Neural progenitor cell (in vitro differentiated cells): Measurements from ENCODE around the gene ABCC4. TPM values are rescaled to one million over a fixed set of nuclear protein-coding genes. Genes with fewer than 3 reads are reported as not detected.

Experiments
- DNase-seq: peaks from one replicate; pipeline ENCODE4 v3.0.0-alpha.2; 2016; ENCODE audit warnings: low spot score
- H2AFZ ChIP-seq: fragments of 200-600 bp; sonication (generic); replicated peaks from 2 replicates; pipeline ENCODE4 v1.6.1; 2016; ENCODE audit warnings: antibody characterized with exemption
- H3F3A ChIP-seq: fragments of 200-600 bp; sonication (generic); 2 replicates; pipeline ENCODE4 v1.6.1; 2016; ENCODE audit warnings: antibody characterized with exemption, low read depth
- H3K27ac ChIP-seq: fragments of 200-600 bp; sonication (generic); 2 replicates; pipeline ENCODE4 v1.5.1; 2016; ENCODE audit warnings: mild to moderate bottlenecking
- H3K27me3 ChIP-seq: fragments of 200-600 bp; sonication (generic); 2 replicates; pipeline ENCODE4 v1.6.1; 2016; ENCODE audit warnings: mild to moderate bottlenecking, moderate library complexity
- H3K36me3 ChIP-seq: fragments of 200-600 bp; sonication (generic); 2 replicates; pipeline ENCODE4 v1.5.1; 2016
- H3K4me1 ChIP-seq: fragments of 200-600 bp; sonication (generic); 2 replicates; pipeline ENCODE4 v1.6.1; 2016; ENCODE audit warnings: mixed run types
- H3K4me2 ChIP-seq: fragments of 200-600 bp; sonication (generic); 2 replicates; pipeline ENCODE4 v1.6.1; 2016
- H3K4me3 ChIP-seq: fragments of 200-600 bp; sonication (generic); 2 replicates; pipeline ENCODE4 v1.5.1; 2016
- H3K79me2 ChIP-seq: fragments of 200-600 bp; sonication (generic); 2 replicates; pipeline ENCODE4 v1.6.1; 2016; ENCODE audit warnings: low read depth
- H3K9ac ChIP-seq: fragments of 200-600 bp; sonication (generic); 2 replicates; pipeline ENCODE4 v1.6.1; 2016
- H3K9me3 ChIP-seq: fragments of 200-600 bp; sonication (generic); 2 replicates; pipeline ENCODE4 v1.5.1; 2016; ENCODE audit warnings: low read depth
- H4K20me1 ChIP-seq: fragments of 200-600 bp; sonication (generic); 2 replicates; pipeline ENCODE4 v1.6.1; 2016; ENCODE audit warnings: low read depth
- H3K27ac Mint-ChIP-seq: 3 replicates; pipeline ENCODE4 v1.8.0; 2021; ENCODE audit warnings: mixed read lengths
- H3K27me3 Mint-ChIP-seq: 2 replicates; pipeline ENCODE4 v1.8.0; 2022; ENCODE audit warnings: low read depth, mild to moderate bottlenecking, inconsistent platforms, moderate library complexity, mixed read lengths; ENCODE audit not compliant: insufficient read depth
- H3K36me3 Mint-ChIP-seq: 3 replicates; pipeline ENCODE4 v1.8.0; 2021; ENCODE audit warnings: mixed read lengths
- H3K4me1 Mint-ChIP-seq: 3 replicates; pipeline ENCODE4 v1.8.0; 2021; ENCODE audit warnings: mixed read lengths
- H3K4me3 Mint-ChIP-seq: 3 replicates; pipeline ENCODE4 v1.8.0; 2021; ENCODE audit warnings: mild to moderate bottlenecking, moderate library complexity, mixed read lengths
- H3K9me3 Mint-ChIP-seq: 3 replicates; pipeline ENCODE4 v1.8.0; 2020; ENCODE audit warnings: mixed read lengths
- EZH2 ChIP-seq: fragments of 200-600 bp; sonication (generic); IDR thresholded peaks from 2 replicates; pipeline ENCODE4 v1.6.1; 2017; ENCODE audit warnings: antibody characterized with exemption, mild to moderate bottlenecking, moderate library complexity
- EZH2phosphoT487 ChIP-seq: fragments of 200-600 bp; sonication (generic); IDR thresholded peaks from 2 replicates; pipeline ENCODE4 v1.6.1; 2017; ENCODE audit warnings: antibody characterized with exemption
- total RNA-seq: library from RNA; depleted of rRNA; stranded (reverse); fragments of >200 nt; gene quantifications from 2 replicates; pipeline ENCODE4 v1.2.3, GENCODE V29; 2015; ENCODE audit warnings: low replicate concordance
- TF ChIP-seq, protein P1 (sequence below): fragments of 200-600 bp; sonication (generic); IDR thresholded peaks from 2 replicates; pipeline ENCODE4 v1.5.1; 2017; ENCODE audit warnings: antibody characterized with exemption, mild to moderate bottlenecking

Gene ABCC4
- total RNA-seq, 1 donor from 2014 or later, result 23.6 TPM

DNA sequence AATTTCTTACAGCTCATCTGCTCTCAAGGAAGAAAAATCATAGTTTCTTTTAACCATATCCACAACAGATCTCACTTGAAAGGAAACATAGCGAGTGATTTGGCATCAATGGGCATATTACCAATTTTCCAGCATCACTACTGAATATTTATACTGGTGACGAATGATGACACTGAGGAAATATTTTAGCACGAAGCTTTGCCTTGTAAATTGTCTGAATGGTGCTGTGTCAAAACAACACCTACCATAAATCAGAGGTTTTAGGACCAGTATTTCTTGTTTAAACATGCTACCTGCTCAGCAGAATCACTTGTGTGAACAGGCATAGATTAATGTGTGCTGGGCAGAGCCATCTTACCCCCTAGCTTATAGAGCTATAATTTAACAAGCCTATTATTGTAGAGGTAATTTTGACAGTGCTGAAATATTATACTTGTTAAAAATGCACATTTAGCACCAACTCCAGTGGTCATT, 146.8 kb downstream of the ABCC4 start:
- no peak for DNase-seq
- Histone ChIP-seq H4K20me1 (no peaks in the 10 kb centered on the region), H3K36me3 (no peaks in the 10 kb centered on the region), H3K27ac (no peak overlapping the region), H2AFZ (no peak overlapping the region), H3K4me1 (peaks cover 38% of the 10 kb centered on the region), H3K9me3 (no peaks in the 10 kb centered on the region), H3F3A (peaks cover 17% of the 10 kb centered on the region), H3K4me3 (no peak overlapping the region), H3K9ac (no peak overlapping the region), H3K4me2 (peak overlapping the region; percentile 5), H3K79me2 (no peaks in the 10 kb centered on the region), H3K27me3 (no peaks in the 10 kb centered on the region)
- H3K4me1 Mint-ChIP-seq, result peaks cover 26% of the 10 kb centered on the region
- no peaks in the 10 kb centered on the region for H3K9me3 Mint-ChIP-seq
- no peaks in the 10 kb centered on the region for H3K36me3 Mint-ChIP-seq
- peak overlapping the region; percentile 25 for H3K27ac Mint-ChIP-seq
- TF ChIP-seq, protein P1, sequence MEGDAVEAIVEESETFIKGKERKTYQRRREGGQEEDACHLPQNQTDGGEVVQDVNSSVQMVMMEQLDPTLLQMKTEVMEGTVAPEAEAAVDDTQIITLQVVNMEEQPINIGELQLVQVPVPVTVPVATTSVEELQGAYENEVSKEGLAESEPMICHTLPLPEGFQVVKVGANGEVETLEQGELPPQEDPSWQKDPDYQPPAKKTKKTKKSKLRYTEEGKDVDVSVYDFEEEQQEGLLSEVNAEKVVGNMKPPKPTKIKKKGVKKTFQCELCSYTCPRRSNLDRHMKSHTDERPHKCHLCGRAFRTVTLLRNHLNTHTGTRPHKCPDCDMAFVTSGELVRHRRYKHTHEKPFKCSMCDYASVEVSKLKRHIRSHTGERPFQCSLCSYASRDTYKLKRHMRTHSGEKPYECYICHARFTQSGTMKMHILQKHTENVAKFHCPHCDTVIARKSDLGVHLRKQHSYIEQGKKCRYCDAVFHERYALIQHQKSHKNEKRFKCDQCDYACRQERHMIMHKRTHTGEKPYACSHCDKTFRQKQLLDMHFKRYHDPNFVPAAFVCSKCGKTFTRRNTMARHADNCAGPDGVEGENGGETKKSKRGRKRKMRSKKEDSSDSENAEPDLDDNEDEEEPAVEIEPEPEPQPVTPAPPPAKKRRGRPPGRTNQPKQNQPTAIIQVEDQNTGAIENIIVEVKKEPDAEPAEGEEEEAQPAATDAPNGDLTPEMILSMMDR, result no peak
- TF ChIP-seq EZH2, result no peak
- TF ChIP-seq EZH2phosphoT487, result no peak
- H3K4me3 Mint-ChIP-seq, result no peak overlapping the region
- no peaks in the 10 kb centered on the region for H3K27me3 Mint-ChIP-seq

DNA sequence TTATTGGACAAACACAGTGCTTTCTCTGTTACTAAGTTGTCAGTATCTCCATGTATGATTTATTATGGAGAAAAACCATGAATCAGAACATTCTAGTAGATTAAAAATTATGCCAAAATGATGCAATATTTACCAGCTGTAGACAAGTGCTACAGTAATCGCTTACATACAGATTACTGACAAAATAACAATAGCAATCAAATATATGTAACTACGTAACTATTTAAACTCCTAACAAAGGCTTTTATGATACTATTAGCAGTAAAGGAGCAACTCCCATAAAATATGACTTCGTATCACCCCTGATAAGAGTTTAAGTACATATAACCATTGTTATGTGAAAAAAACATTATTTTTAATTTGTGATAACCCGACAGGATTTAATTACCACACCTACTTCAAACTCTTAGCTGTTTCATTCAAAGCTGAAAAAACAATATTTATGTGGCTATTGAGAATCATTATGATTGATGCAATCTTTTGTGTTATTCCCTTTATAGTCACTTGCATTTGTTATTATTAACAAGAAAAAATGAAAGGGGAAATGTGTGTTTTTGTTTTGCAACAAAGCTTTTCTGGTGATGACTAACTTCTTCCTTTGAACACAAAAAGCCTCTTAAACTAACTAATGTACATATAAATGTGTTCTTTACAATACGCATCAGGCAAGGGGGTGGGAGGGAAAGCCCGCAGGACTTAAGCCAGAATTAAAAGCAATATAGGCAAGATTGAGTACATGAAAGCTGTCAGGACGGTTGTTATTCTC, 147.4 kb downstream of the ABCC4 start:
- H3K79me2 ChIP-seq, result no peaks in the 10 kb centered on the region
- no peaks in the 10 kb centered on the region for H3K36me3 ChIP-seq
- no peaks in the 10 kb centered on the region for H3K27me3 ChIP-seq
- Mint-ChIP-seq H3K27ac (peak overlapping the region; percentile 25), H3K4me3 (no peak overlapping the region), H3K9me3 (no peaks in the 10 kb centered on the region), H3K4me1 (peaks cover 26% of the 10 kb centered on the region), H3K27me3 (no peaks in the 10 kb centered on the region), H3K36me3 (no peaks in the 10 kb centered on the region)
- H3K4me2 ChIP-seq, result peak overlapping the region; percentile 5
- TF ChIP-seq EZH2 (no peak), EZH2phosphoT487 (no peak)
- TF ChIP-seq, protein P1, result no peak
- peaks cover 17% of the 10 kb centered on the region for H3F3A ChIP-seq
- no peak for DNase-seq
- H4K20me1 ChIP-seq, result no peaks in the 10 kb centered on the region
- peaks cover 38% of the 10 kb centered on the region for H3K4me1 ChIP-seq
- H3K4me3 ChIP-seq, result no peak overlapping the region
- H3K9me3 ChIP-seq, result no peaks in the 10 kb centered on the region
- no peak overlapping the region for H3K27ac ChIP-seq
- H2AFZ ChIP-seq, result no peak overlapping the region
- H3K9ac ChIP-seq, result no peak overlapping the region

DNA sequence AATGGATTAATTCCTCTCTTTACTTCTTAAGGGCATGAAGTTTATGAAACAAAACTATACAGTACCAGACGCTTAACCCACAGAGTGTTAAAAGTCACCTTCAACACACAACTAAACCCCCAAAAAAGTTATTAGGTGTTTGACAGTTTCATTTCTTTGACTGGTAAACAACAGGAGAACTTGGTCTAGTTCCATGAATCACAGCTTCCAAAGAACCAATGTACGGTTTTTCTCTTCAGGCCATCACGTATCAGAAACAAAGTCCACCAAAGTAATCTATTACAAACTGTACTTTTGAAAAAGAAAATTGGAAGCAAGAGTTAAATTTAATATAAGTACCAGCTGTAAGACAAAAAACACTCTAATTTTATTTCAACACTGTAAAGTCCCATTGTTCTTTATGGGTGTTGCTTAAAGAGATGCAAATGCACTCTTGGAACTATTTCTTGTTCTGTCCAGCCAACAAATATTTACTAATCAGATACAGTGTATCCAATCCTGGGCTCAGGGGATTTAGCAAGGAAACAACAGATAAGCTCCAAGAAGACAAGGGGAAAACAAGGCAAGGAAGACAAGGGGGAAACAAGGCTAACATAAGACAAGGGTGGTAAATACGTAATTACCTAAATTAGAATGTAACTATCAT, 149.2 kb downstream of the ABCC4 start:
- Histone ChIP-seq H4K20me1 (no peaks in the 10 kb centered on the region), H2AFZ (no peak overlapping the region), H3F3A (peaks cover 17% of the 10 kb centered on the region), H3K79me2 (no peaks in the 10 kb centered on the region), H3K27ac (no peak overlapping the region), H3K9me3 (no peaks in the 10 kb centered on the region), H3K9ac (no peak overlapping the region), H3K4me1 (peaks cover 40% of the 10 kb centered on the region), H3K36me3 (no peaks in the 10 kb centered on the region), H3K4me3 (no peak overlapping the region), H3K4me2 (no peak overlapping the region), H3K27me3 (no peaks in the 10 kb centered on the region)
- no peaks in the 10 kb centered on the region for H3K27me3 Mint-ChIP-seq
- peaks cover 26% of the 10 kb centered on the region for H3K4me1 Mint-ChIP-seq
- H3K27ac Mint-ChIP-seq, result no peak overlapping the region
- no peaks in the 10 kb centered on the region for H3K36me3 Mint-ChIP-seq
- TF ChIP-seq EZH2 (no peak), EZH2phosphoT487 (no peak)
- TF ChIP-seq, protein P1, result no peak
- no peak for DNase-seq
- no peaks in the 10 kb centered on the region for H3K9me3 Mint-ChIP-seq
- H3K4me3 Mint-ChIP-seq, result no peak overlapping the region
